Nephron (organoid): ENCODE data around the gene CREB3L4.
A peak's percentile ranks its signal among the peaks of the same experiment; 100 is the strongest.

Experiments used
- H3K27ac Mint-ChIP-seq, 3 experiments: 2 replicates each; pipeline ENCODE4 v1.8.0; 2020; ENCODE audit warnings: mixed read lengths in 3 of 3, mild to moderate bottlenecking in 2 of 3, moderate library complexity in 1 of 3
- H3K27me3 Mint-ChIP-seq: 2 replicates; pipeline ENCODE4 v1.8.0; 2021; ENCODE audit warnings: low read depth, mild to moderate bottlenecking, moderate library complexity, mixed read lengths
- H3K36me3 Mint-ChIP-seq: 2 replicates; pipeline ENCODE4 v1.8.0; 2020; ENCODE audit warnings: low read depth, mixed read lengths
- H3K4me1 Mint-ChIP-seq: 2 replicates; pipeline ENCODE4 v1.8.0; 2020; ENCODE audit warnings: mixed read lengths
- H3K4me3 Mint-ChIP-seq, 3 experiments: 2 replicates each; pipeline ENCODE4 v1.8.0; 2020; ENCODE audit warnings: mild to moderate bottlenecking in 3 of 3, mixed read lengths in 3 of 3, moderate library complexity in 2 of 3
- H3K9me3 Mint-ChIP-seq: 2 replicates; pipeline ENCODE4 v1.8.0; 2020; ENCODE audit warnings: mixed read lengths
- CTCF ChIP-seq, 3 experiments: fragments of 200-600 bp; sonication (generic); IDR thresholded peaks; one replicate each; pipeline ENCODE4 v1.5.0; 2021; ENCODE audit warnings: antibody characterized with exemption in 3 of 3; ENCODE audit not compliant: unreplicated experiment in 3 of 3

CREB3L4 gene

GRCh38 chr1:153959454-153959853 lies 8.2 kb upstream of the CREB3L4 start:
- Mint-ChIP-seq H3K4me3 (peak overlapping the region; percentile 93 to 98 (median 97)), H3K9me3 (no peaks in the 10 kb centered on the region), H3K36me3 (peaks cover 15% of the 10 kb centered on the region), H3K27ac (peak overlapping the region; percentile 60 to 87 (median 87)), H3K27me3 (no peaks in the 10 kb centered on the region), H3K4me1 (peaks cover 50% of the 10 kb centered on the region)
- no peak for TF ChIP-seq CTCF (IDR thresholded peaks at IDR 0.05; ENCODE audit: unreplicated experiment in 3 of 3)

GRCh38 chr1:153960206-153960605 lies 7.5 kb upstream of the CREB3L4 start:
- Mint-ChIP-seq H3K36me3 (peaks cover 14% of the 10 kb centered on the region), H3K9me3 (no peaks in the 10 kb centered on the region), H3K27me3 (no peaks in the 10 kb centered on the region), H3K4me1 (peaks cover 50% of the 10 kb centered on the region), H3K4me3 (peak overlapping the region; percentile 85 to 98 (median 86)), H3K27ac (peak overlapping the region in 2 of 3 experiments; percentile 60 to 71)
- TF ChIP-seq CTCF (IDR thresholded peaks at IDR 0.05; ENCODE audit: unreplicated experiment in 3 of 3): no peak

GRCh38 chr1:153961421-153961820 lies 6.3 kb upstream of the CREB3L4 start:
- Mint-ChIP-seq H3K4me1 (peaks cover 55% of the 10 kb centered on the region), H3K27me3 (no peaks in the 10 kb centered on the region), H3K27ac (peak overlapping the region; percentile 37 to 94 (median 79)), H3K36me3 (peaks cover 14% of the 10 kb centered on the region), H3K9me3 (no peaks in the 10 kb centered on the region), H3K4me3 (peak overlapping the region; percentile 85 to 92 (median 86))
- no peak for TF ChIP-seq CTCF (IDR thresholded peaks at IDR 0.05; ENCODE audit: unreplicated experiment in 3 of 3)

- H3K27me3 Mint-ChIP-seq: no peaks in the 10 kb centered on the region
- peak overlapping the region; percentile 77 to 98 (median 94) for H3K27ac Mint-ChIP-seq
- no peak for TF ChIP-seq CTCF (IDR thresholded peaks at IDR 0.05; ENCODE audit: unreplicated experiment in 3 of 3)
- H3K9me3 Mint-ChIP-seq: no peaks in the 10 kb centered on the region
- peak overlapping the region; percentile 85 to 92 (median 86) for H3K4me3 Mint-ChIP-seq
- H3K4me1 Mint-ChIP-seq: peaks cover 52% of the 10 kb centered on the region
- H3K36me3 Mint-ChIP-seq: peaks cover 14% of the 10 kb centered on the region
These were observed 5.3 kb upstream of the CREB3L4 start for GRCh38 chr1:153962088-153963029.

GRCh38 chr1:153963030-153963849 lies 4.5 kb upstream of the CREB3L4 start, which contains the start of gene SLC39A1:
SLC39A1 (minus strand) TSS chr1:153963537; CDS start chr1:153962715, 822 bp downstream.
- no peaks in the 10 kb centered on the region for H3K9me3 Mint-ChIP-seq
- peaks cover 52% of the 10 kb centered on the region for H3K4me1 Mint-ChIP-seq
- peak within 1 kb of the TSS; percentile 85 to 92 (median 86) for H3K4me3 Mint-ChIP-seq
- no peaks in the 10 kb centered on the region for H3K27me3 Mint-ChIP-seq
- H3K27ac Mint-ChIP-seq: peak within 1 kb of the TSS; percentile 77 to 98 (median 94)
- H3K36me3 Mint-ChIP-seq: peaks cover 14% of the 10 kb centered on the region
- no peak for TF ChIP-seq CTCF (IDR thresholded peaks at IDR 0.05; ENCODE audit: unreplicated experiment in 3 of 3)
